Left ventricle myocardium inferior (tissue), 1 donor: ENCODE data around the gene SLC12A7. TPM values are rescaled to one million over a fixed set of nuclear protein-coding genes. Genes with fewer than 3 reads are reported as not detected.
A peak's percentile ranks its signal among the peaks of the same experiment; 100 is the strongest.

Source experiments
- DNase-seq: peaks from one replicate; pipeline ENCODE4 v3.0.0-alpha.2; 2020
- H3K27ac ChIP-seq: fragments of 200-600 bp; replicated peaks from 2 replicates; pipeline ENCODE4 v1.8.0; 2021
- H3K27me3 ChIP-seq: fragments of 200-600 bp; 2 replicates; pipeline ENCODE4 v1.8.0; 2021; ENCODE audit warnings: low read depth
- H3K36me3 ChIP-seq: fragments of 200-600 bp; 2 replicates; pipeline ENCODE4 v1.8.0; 2021
- H3K4me1 ChIP-seq: fragments of 200-600 bp; 2 replicates; pipeline ENCODE4 v1.8.0; 2021
- H3K4me3 ChIP-seq: fragments of 200-600 bp; 2 replicates; pipeline ENCODE4 v1.8.0; 2021; ENCODE audit warnings: mild to moderate bottlenecking, moderate library complexity
- H3K9me3 ChIP-seq: fragments of 200-600 bp; replicated peaks from 2 replicates; pipeline ENCODE4 v1.8.0; 2021
- intact Hi-C: fragments of 100-400 bp; cut with micrococcal nuclease; formaldehyde crosslinking; loops from one replicate; pipeline ENCODE4 v1.11.0; 2022
- total RNA-seq: library from RNA; stranded (reverse); fragmentation: NEBNext Ultra II Directional; extraction: Animal tissue kit (Norgen Biotek cat#: 25700); gene quantifications from one replicate; pipeline ENCODE4 v1.2.1, GENCODE V29; 2021
- TF ChIP-seq, protein P1 (sequence below): fragments of 200-600 bp; IDR thresholded peaks from 2 replicates; pipeline ENCODE4 v1.8.0; 2021; ENCODE audit warnings: antibody characterized with exemption, mild to moderate bottlenecking, borderline replicate concordance
- donor health status: DM: no; HTN: yes; CAD: no; lungs with severe emphysema.

The SLC12A7 gene
- total RNA-seq, 1 donor from 2014 or later = 140 TPM

- intact Hi-C loops = no loop called here
- Histone ChIP-seq H3K9me3 (peaks cover 3% of the 10 kb centered on the region), H3K4me1 (peaks cover 12% of the 10 kb centered on the region), H3K4me3 (no peak overlapping the region), H3K27ac (no peak overlapping the region), H3K27me3 (peaks cover 43% of the 10 kb centered on the region), H3K36me3 (no peaks in the 10 kb centered on the region)
- DNase-seq = no peak
- TF ChIP-seq, protein P1, sequence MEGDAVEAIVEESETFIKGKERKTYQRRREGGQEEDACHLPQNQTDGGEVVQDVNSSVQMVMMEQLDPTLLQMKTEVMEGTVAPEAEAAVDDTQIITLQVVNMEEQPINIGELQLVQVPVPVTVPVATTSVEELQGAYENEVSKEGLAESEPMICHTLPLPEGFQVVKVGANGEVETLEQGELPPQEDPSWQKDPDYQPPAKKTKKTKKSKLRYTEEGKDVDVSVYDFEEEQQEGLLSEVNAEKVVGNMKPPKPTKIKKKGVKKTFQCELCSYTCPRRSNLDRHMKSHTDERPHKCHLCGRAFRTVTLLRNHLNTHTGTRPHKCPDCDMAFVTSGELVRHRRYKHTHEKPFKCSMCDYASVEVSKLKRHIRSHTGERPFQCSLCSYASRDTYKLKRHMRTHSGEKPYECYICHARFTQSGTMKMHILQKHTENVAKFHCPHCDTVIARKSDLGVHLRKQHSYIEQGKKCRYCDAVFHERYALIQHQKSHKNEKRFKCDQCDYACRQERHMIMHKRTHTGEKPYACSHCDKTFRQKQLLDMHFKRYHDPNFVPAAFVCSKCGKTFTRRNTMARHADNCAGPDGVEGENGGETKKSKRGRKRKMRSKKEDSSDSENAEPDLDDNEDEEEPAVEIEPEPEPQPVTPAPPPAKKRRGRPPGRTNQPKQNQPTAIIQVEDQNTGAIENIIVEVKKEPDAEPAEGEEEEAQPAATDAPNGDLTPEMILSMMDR = no peak
Measured at GRCh38 chr5:1152156-1152555, 40.3 kb upstream of the SLC12A7 start.

- peaks cover 35% of the 10 kb centered on the region for H3K27me3 ChIP-seq
- no peak for DNase-seq
- intact Hi-C loops = no loop called here
Measured at GRCh38 chr5:1151316-1151715, 39.5 kb upstream of the SLC12A7 start.

DNA sequence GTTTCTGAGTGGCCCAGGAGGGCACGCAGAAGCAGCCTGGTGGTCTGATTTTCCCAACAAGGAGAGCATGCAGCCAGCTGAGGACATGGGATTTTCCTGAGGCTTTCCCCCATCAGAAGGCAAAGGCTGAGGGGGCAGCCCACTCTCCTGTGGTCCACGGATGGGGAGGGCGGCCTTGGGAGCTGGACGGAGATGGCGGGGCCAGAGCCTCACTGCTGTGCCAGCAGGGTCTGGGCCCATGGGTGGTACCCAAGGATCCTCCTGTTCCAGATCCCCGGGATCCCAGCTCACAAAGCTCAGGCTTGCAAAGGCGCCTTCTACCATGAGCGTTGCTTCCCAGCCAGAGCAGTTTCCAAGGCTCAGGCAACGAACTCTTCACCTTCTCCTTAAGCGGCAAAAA, 39.0 kb upstream of the SLC12A7 start:
- Histone ChIP-seq H3K27ac (no peak overlapping the region), H3K27me3 (peaks cover 31% of the 10 kb centered on the region), H3K4me1 (peaks cover 13% of the 10 kb centered on the region), H3K36me3 (no peaks in the 10 kb centered on the region), H3K4me3 (no peak overlapping the region), H3K9me3 (no peaks in the 10 kb centered on the region)
- no peak for DNase-seq
- intact Hi-C loops = no loop called here
- TF ChIP-seq, protein P1 = no peak

More at GRCh38 chr5:1151316-1151715, 39.5 kb upstream of the SLC12A7 start:
- Histone ChIP-seq H3K27ac (no peak overlapping the region), H3K36me3 (no peaks in the 10 kb centered on the region), H3K4me3 (no peak overlapping the region), H3K9me3 (no peaks in the 10 kb centered on the region), H3K4me1 (peaks cover 12% of the 10 kb centered on the region)
- TF ChIP-seq, protein P1 = no peak

GRCh38 chr5:1144638-1145396, 33.0 kb upstream of the SLC12A7 start:
- Histone ChIP-seq H3K9me3 (no peaks in the 10 kb centered on the region), H3K27ac (peak overlapping the region; percentile 47), H3K27me3 (no peaks in the 10 kb centered on the region), H3K4me1 (peaks cover 41% of the 10 kb centered on the region), H3K4me3 (no peak overlapping the region), H3K36me3 (no peaks in the 10 kb centered on the region)
- DNase-seq = no peak
- TF ChIP-seq, protein P1 = no peak
- intact Hi-C loops = no loop called here

DNA sequence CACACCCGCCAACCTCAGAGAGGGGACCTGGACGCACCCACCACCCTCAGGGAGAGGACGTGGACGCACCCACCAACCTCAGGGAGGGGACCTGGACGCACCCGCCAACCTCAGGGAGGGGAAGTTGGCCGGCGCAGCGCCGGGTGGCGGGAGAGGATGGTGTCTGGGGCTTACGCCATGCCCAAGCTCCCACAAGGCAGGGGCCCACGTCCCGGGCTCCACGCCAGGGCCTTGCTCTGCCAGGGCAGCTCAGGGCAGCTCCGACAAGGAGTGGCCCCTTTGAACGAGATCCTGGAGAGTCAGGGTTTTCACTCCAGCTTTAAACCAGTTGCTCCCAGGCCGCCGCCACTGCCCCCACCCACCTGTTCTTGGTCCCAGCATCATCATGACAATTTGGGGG, 32.2 kb upstream of the SLC12A7 start:
- Histone ChIP-seq H3K27ac (no peak overlapping the region), H3K4me3 (no peak overlapping the region), H3K9me3 (no peaks in the 10 kb centered on the region), H3K4me1 (peaks cover 41% of the 10 kb centered on the region), H3K36me3 (no peaks in the 10 kb centered on the region), H3K27me3 (no peaks in the 10 kb centered on the region)
- intact Hi-C loops = no loop called here
- DNase-seq = no peak
- TF ChIP-seq, protein P1 = no peak
